ENCODE data around the gene TUSC2.

TUSC2 gene

GRCh38 chr3:50327943-50328691 lies at the start of gene TUSC2:
TUSC2 (minus strand) TSS chr3:50328223; CDS start chr3:50328099, 124 bp downstream.
- peak; percentile 91 for DNase-seq

DNA sequence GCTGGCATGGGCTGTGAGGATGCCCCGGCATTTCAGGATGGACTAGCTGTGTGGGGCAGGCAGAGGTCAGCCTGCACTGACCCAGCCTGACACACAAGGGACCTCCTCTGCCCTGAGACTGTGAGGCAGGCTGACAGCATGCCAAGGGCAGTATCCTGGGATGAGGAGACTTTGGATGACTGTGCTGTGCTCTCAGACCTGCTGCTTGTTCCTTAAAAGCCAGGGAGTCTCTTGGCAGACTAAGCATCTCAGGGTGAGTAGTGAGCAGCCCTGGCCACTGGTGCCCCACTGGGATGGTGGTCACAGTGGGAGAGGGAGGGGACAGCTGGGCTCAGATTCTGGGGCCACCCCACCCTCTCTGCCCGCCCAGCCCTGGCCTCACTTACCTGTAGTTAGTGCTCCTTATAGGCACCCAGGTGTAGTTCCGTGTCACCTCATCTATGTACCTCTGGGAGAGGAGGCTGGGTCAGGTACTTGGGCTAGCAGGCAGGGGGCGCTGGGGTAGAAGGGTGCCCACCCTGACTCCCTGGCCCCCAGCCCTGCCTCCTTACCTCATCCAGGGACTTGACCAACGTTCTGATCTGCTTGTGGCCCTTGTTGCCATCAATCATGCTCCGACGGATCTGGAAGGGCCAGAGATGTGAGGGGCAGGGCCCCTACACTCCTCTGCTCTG lies 47.4 kb upstream of the TUSC2 start:
- no peak for DNase-seq

DNA sequence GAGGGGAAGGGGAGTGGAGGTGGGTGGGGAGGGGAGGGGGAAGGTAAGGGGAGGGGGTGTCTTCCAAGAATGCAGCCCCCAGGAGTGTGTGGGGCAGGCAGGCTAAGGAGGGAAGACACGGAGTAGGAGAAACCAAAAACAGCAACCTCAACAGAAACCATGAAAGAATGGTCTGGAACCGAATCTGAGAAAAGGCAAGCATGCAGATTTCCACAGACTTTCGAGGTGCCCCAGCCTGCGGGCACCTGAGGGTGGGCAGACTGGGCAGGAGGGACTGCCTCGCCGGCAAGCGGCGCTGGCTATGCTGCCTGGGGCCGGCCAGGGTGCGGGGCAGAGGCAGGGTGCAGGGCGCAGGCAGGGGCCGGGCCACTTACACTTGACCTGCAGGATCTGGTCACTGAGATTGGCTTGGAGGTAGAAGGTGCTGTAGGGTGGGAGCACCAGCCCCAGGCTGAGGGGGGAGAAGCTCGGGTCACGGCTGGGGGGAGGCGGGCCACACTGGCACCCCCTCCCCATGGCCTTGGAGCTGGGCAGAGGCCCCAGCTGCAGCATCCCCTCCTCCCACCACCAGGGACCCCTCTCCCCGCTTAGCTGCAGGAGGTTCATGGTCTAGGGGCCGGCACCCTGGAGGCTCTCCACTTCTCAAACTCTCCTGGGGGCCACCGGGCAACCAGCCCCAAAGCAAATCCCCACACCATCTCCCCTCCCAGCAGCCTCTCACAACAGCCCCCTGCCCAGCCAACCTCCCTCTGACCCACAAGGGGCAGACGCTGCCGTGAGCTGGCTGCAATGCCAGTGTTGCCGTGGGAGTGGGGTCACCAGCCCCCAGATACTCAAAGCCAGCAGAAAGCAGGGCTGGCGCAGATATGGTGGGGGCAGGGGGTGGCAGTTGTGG lies 46.6 kb upstream of the TUSC2 start:
- DNase-seq = no peak

- no peak for DNase-seq
Measured at GRCh38 chr3:50373146-50374051, 45.4 kb upstream of the TUSC2 start.

DNA sequence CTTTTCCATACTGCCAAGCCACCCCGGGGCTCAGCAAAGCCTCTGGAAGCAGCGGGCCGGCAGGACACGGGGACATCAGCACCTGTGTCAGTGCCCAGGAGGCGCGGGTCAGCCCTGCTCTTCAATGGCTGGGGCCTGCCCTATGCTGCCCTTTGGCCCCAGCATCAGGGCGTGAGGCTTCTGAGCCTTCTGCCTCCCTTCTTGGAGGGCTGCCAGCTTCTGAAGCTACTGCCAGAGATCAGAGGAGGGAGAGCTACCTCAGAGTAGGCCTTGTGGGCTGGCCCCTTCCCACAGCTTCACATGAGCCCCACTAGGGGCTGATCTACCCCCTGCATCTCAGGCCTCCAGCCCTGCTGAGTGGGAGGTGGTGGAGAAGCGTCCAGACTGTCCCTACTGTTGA lies 44.3 kb upstream of the TUSC2 start:
- no peak for DNase-seq

GRCh38 chr3:50371133-50371685 lies 43.2 kb upstream of the TUSC2 start:
- no peak for DNase-seq

GRCh38 chr3:50370594-50370993 lies 42.6 kb upstream of the TUSC2 start:
- DNase-seq = no peak

GRCh38 chr3:50369012-50369670 lies 41.1 kb upstream of the TUSC2 start:
- no peak for DNase-seq

- no peak for DNase-seq
Measured at GRCh38 chr3:50365842-50366220, 37.8 kb upstream of the TUSC2 start.

DNA sequence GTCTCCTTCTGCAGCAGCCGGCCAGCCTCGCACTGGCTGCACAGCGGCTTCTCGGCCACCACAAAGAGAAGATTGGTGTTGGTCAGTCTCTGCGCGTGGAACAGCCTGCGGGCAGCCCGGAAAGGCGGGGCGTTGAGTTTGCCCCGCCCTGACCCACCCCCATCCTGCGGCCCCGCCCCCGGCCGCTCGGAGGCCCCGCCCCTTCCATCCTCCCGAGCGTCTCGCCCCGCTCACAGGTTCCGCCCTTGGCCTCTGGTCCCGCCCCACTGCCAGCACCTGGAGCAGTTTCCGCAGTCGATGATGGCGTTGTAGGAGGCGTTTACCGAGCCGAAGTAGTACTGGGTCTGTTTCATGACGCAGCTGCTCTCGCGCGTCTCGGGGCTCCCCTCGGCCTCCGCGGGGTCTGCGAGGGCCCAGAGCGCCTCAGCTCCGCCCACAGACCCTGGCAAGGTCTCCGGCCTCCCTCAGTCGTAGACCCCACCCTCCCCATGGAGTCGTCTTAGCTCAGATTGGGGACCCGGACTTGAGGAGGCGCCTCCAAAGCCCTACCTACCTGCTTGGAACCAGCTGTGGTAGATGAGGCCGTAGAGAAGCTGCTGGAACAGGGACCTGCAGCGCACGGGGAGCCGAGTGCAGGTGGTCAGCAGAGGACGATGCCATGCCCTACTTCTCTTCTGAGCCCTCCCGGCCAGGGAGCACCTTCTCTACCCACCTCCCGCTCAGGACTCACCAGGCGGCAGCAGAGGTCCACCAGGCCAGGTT lies 37.2 kb upstream of the TUSC2 start:
- DNase-seq = peak; percentile 65

- DNase-seq = no peak
Measured at GRCh38 chr3:50364573-50365079, 36.6 kb upstream of the TUSC2 start.

DNA sequence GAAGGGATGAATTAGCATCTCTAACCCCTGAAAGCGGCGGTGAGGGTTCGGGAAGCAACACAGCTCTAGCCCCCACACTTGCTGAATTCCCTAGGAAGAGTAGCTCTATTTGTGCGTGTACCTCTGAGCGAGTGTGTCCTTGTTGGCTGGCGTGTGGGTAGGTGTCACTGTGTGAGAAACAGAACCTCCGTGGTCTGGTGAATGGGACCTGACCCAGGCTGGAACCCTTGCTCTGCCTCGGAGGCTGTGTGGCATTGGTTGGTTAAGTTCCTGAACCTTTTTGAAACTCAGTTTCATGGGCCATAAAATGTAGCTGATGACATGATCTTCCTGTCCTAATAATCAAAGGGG lies 31.7 kb upstream of the TUSC2 start:
- DNase-seq = no peak

DNA sequence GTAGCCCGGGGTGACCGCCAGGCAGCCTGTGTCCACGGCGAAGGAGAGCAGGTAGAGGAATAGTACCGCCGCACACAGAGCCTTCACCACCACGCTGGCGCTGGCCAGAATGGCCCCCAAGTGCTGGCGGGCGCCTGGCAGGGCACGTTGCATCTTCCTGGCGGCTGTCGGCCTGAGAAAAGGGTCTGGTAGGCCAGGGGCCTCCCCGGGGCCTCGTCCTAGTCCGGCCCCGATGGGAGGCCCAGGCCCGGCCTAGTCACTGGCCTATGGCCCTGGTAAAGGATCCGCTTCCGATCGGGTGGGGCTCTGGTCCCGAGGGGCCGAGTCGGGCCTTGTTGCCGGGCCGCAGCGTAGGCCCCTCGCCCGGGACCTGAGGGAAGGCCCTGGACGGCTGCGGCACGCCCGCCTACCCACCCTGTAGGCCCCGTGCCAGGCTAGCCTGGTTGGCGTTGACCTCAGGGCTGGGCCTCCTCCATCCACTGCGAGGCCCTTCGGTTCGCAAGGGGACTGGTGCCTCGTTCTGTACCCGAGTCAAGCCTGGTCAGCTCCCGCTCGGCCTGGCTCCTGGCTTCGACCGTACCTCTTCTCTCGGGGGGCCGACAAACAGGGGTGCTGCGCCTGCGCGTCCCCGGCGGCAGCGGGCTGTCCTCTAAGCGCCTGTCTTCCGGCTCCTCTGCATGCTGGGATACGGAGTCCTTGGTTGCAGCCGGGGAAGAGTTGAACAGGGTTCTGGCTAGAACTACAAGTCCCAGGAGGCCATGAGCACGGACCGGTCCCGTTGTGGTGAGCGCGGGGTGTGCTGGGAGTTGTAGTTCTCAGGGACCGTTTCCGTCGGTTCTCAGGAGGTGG lies 31.1 kb upstream of the TUSC2 start, which contains the start of gene TMEM115:
TMEM115 (minus strand) TSS at position 611 of the 849 bp plus-strand sequence; CDS start at position 153, 458 bp downstream.
- peak; percentile 72 for DNase-seq

DNA sequence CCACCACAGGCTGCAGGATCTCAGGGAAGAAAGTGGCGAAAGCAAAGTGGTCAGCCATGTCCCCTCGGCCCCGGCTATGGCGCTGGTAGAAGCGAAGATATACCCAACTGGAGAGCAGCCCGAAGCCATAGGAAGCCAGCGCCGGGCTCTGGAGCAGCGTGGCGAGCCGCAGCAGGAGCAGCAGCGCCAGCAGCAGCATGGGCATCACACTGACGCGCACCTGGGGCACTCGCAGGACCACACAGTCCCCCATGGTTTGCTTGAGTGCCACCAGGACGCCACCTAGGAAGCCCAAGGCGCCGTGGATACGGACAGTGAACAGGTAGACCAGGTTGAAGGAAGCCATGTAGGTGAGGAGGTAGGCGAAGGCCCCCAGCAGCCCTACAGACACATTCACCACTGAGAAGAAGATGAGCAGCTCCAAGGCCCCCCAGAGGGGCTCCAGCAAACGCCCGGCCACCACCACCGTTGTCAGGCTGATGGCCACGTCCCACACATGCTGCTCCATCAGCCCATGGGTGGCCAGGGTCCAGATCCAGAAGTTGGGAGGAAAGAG lies 30.4 kb upstream of the TUSC2 start:
- DNase-seq = no peak

DNA sequence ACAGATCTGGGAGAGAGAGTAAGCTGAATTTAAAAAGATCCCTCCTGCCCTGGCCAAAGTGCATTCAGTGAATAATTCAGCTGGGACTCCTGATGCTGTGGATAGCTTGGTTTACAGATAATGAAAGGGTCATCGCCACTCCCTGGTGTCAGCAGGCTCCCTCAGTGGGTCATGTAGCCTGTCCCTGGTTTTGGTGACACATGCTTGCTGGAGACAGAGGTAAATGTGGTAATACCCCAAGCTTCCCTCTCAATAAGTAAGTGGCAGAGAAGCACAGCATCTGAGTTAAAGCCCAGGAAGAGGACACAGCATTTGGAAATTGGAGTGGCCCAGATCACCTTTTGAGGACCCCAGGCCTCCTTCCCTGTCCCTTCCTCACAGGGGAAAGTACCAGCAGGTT lies 29.5 kb upstream of the TUSC2 start:
- no peak for DNase-seq

GRCh38 chr3:50356553-50356952 lies 28.5 kb upstream of the TUSC2 start:
- no peak for DNase-seq

- DNase-seq = no peak
Measured at GRCh38 chr3:50355829-50356552, 28.0 kb upstream of the TUSC2 start.

DNA sequence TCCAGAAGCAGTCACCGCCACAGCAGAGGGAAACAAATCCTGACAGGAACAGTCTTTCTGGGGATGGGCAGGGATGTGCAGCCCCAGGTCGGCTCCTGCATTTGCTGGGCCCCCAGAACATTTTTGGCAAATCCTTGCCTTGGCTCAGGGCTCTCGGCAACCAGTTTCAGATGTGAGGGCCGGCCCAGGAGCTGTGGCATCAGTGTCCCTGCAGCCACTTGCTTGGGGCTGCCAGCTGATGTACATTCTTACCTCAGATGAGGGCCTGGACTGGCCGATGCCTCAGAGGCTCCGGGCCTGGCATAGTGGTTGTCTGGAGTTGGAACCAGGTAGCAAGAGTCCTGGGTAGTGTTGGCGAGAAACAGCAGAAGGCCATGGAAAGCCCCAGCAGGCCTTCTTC lies 26.8 kb upstream of the TUSC2 start:
- DNase-seq = no peak

Measured in NCI-H2029 (cell line).